Choroid plexus epithelial cell (primary cell): ENCODE measurements around the gene ADAM12.

ENCODE experiments used
- DNase-seq: peaks from one replicate; pipeline ENCODE4 v3.0.0-alpha.2; 2010; ENCODE audit warnings: low read depth
- H3K4me3 ChIP-seq: 2 replicates; pipeline ENCODE4 v1.5.1; 2011; ENCODE audit warnings: low read depth, mild to moderate bottlenecking, control low read depth, low read length, moderate library complexity
- CTCF ChIP-seq: conservative IDR thresholded peaks from 2 replicates; pipeline ENCODE4 v1.5.1; 2011; ENCODE audit warnings: low read depth, mild to moderate bottlenecking, control low read depth, inconsistent platforms, low read length, moderate library complexity

Gene ADAM12

GRCh38 chr10:126264102-126265018 lies 123.9 kb downstream of the ADAM12 start:
- H3K4me3 ChIP-seq, result no peak overlapping the region
- TF ChIP-seq CTCF, result no peak
- DNase-seq, result peak; percentile 45

GRCh38 chr10:126263006-126263676 lies 125.1 kb downstream of the ADAM12 start:
- TF ChIP-seq CTCF, result no peak
- H3K4me3 ChIP-seq, result no peak overlapping the region
- peak; percentile 51 for DNase-seq

GRCh38 chr10:126262233-126262838 lies 125.9 kb downstream of the ADAM12 start:
- TF ChIP-seq CTCF, result no peak
- no peak overlapping the region for H3K4me3 ChIP-seq
- no peak for DNase-seq

- no peak overlapping the region for H3K4me3 ChIP-seq
- TF ChIP-seq CTCF, result no peak
- DNase-seq, result no peak
Measured at GRCh38 chr10:126259760-126260479, 128.4 kb downstream of the ADAM12 start.

GRCh38 chr10:126256864-126257263 lies 131.4 kb downstream of the ADAM12 start:
- DNase-seq, result no peak
- TF ChIP-seq CTCF, result peak; percentile 39
- H3K4me3 ChIP-seq, result no peak overlapping the region

GRCh38 chr10:126255313-126255712 lies 133.0 kb downstream of the ADAM12 start:
- TF ChIP-seq CTCF, result no peak
- DNase-seq, result no peak
- H3K4me3 ChIP-seq, result no peak overlapping the region
